Mesothelial cell of epicardium (in vitro differentiated cells): ENCODE results near the gene QSOX1. TPM values are rescaled to one million over a fixed set of nuclear protein-coding genes. Genes with fewer than 3 reads are reported as not detected.

Source experiments
- DNase-seq, 2 experiments: peaks; one replicate each; pipeline ENCODE4 v3.0.0; 2021; ENCODE audit warnings: low spot score in 2 of 2; ENCODE audit not compliant: unreplicated experiment in 2 of 2
- H3K27ac Mint-ChIP-seq: 2 replicates; pipeline ENCODE4 v1.8.0; 2021; ENCODE audit warnings: mixed read lengths
- H3K27me3 Mint-ChIP-seq: 2 replicates; pipeline ENCODE4 v1.8.0; 2021; ENCODE audit warnings: low read depth, mixed read lengths
- H3K36me3 Mint-ChIP-seq: 2 replicates; pipeline ENCODE4 v1.8.0; 2021; ENCODE audit warnings: mixed read lengths
- H3K4me1 Mint-ChIP-seq: 2 replicates; pipeline ENCODE4 v1.8.0; 2021; ENCODE audit warnings: mixed read lengths
- H3K4me3 Mint-ChIP-seq: 2 replicates; pipeline ENCODE4 v1.8.0; 2021; ENCODE audit warnings: mild to moderate bottlenecking, moderate library complexity, mixed read lengths
- H3K9me3 Mint-ChIP-seq: 2 replicates; pipeline ENCODE4 v1.8.0; 2021; ENCODE audit warnings: mixed read lengths
- CTCF ChIP-seq: fragments of 200-600 bp; sonication (generic); IDR thresholded peaks from one replicate; pipeline ENCODE4 v1.5.0; 2021; ENCODE audit warnings: antibody characterized with exemption; ENCODE audit not compliant: unreplicated experiment
- total RNA-seq: library from RNA; stranded (reverse); gene quantifications from 3 replicates; pipeline ENCODE4 v1.2.1, GENCODE V29; 2021

Gene QSOX1
- total RNA-seq, 1 donor from 2014 or later, result 70.6 TPM

GRCh38 chr1:180116964-180117763 lies 37.5 kb upstream of the QSOX1 start:
- Mint-ChIP-seq H3K4me1 (no peaks in the 10 kb centered on the region), H3K27me3 (no peaks in the 10 kb centered on the region), H3K36me3 (peaks cover 14% of the 10 kb centered on the region), H3K27ac (no peak overlapping the region), H3K9me3 (peaks cover 4% of the 10 kb centered on the region), H3K4me3 (no peak overlapping the region)
- TF ChIP-seq CTCF, result no peak
- DNase-seq, result no peak

DNA sequence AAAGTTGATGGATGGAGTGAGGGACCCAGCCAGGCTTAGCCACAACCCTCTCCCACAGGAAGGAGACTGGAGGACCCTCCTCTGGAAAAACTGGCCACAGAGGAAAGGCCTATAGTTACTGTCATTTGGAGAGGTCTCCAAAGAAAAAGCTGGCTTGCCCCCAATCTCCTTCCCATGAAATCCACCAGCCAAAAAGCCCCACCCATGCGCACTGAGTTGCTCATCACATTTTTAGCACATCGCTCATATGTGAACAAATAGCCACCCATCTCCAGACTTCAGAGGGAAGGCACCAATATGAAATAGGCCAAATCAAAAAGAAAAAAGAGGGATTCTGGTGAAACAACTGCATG lies 36.9 kb upstream of the QSOX1 start:
- H3K36me3 Mint-ChIP-seq, result peaks cover 10% of the 10 kb centered on the region
- peaks cover 4% of the 10 kb centered on the region for H3K9me3 Mint-ChIP-seq
- H3K27ac Mint-ChIP-seq, result no peak overlapping the region
- H3K4me3 Mint-ChIP-seq, result no peak overlapping the region
- H3K27me3 Mint-ChIP-seq, result no peaks in the 10 kb centered on the region
- H3K4me1 Mint-ChIP-seq, result no peaks in the 10 kb centered on the region
- no peak for DNase-seq
- no peak for TF ChIP-seq CTCF

DNA sequence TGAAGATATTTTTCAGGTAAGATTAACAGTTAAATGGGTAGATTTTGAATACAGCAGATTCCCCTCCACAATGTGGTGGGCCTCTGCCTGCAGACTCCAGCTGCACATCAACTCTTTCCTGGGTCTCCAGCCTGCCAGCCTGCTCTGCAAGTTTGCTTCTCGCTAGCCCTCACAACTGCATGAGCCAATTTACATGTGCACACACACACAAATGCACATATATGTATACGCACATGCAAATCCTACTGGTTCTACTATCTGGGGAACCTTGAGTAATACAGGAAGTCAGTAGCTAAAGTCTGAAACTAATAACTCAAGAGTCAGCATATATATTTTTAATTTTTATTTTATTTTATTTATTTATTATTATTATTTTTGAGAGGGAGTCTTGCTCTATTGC lies 34.8 kb upstream of the QSOX1 start:
- no peak overlapping the region for H3K27ac Mint-ChIP-seq
- no peak for DNase-seq
- no peaks in the 10 kb centered on the region for H3K27me3 Mint-ChIP-seq
- no peaks in the 10 kb centered on the region for H3K4me1 Mint-ChIP-seq
- TF ChIP-seq CTCF, result no peak
- peaks cover 9% of the 10 kb centered on the region for H3K36me3 Mint-ChIP-seq
- H3K4me3 Mint-ChIP-seq, result no peak overlapping the region
- H3K9me3 Mint-ChIP-seq, result peaks cover 4% of the 10 kb centered on the region

- TF ChIP-seq CTCF, result no peak
- no peaks in the 10 kb centered on the region for H3K4me1 Mint-ChIP-seq
Observed at GRCh38 chr1:180123463-180123936, 31.2 kb upstream of the QSOX1 start.

DNA sequence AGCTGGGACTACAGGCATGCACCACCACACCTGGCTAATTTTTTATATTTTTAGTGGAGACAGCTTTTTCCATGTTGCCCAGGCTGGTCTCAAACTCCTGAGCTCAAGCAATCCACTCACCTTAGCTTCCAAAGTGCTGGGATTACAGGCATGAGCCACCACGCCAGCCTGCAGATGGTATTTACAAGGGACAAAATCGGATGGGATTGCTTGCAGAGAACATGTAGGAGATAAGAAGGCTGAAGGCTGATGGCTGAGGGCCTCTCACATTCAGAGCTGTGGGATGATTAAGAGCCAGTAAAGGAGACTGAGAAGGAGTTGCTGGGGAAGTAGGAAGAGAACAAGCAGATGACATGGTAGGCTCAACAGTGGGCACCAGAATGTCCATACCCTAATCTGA lies 24.0 kb upstream of the QSOX1 start:
- Mint-ChIP-seq H3K27me3 (peaks cover 13% of the 10 kb centered on the region), H3K27ac (no peak overlapping the region), H3K4me3 (no peak overlapping the region), H3K36me3 (no peaks in the 10 kb centered on the region), H3K4me1 (no peaks in the 10 kb centered on the region), H3K9me3 (no peaks in the 10 kb centered on the region)
- no peak for DNase-seq
- no peak for TF ChIP-seq CTCF

More at GRCh38 chr1:180123463-180123936, 31.2 kb upstream of the QSOX1 start:
- H3K36me3 Mint-ChIP-seq, result no peaks in the 10 kb centered on the region
- H3K27me3 Mint-ChIP-seq, result no peaks in the 10 kb centered on the region
- no peak for DNase-seq
- H3K27ac Mint-ChIP-seq, result no peak overlapping the region
- no peak overlapping the region for H3K4me3 Mint-ChIP-seq
- no peaks in the 10 kb centered on the region for H3K9me3 Mint-ChIP-seq
